NK-92 treated with Interleukin-12 subunit alpha and Interleukin-12 subunit beta, amount 100 ng/mL, for 24 hours (cell line): ENCODE results near the gene SSRP1.

Experiments used
- DNase-seq: peaks from one replicate; lab custom pipeline; 2025; lab: John Stamatoyannopoulos, UW

Gene SSRP1

DNA sequence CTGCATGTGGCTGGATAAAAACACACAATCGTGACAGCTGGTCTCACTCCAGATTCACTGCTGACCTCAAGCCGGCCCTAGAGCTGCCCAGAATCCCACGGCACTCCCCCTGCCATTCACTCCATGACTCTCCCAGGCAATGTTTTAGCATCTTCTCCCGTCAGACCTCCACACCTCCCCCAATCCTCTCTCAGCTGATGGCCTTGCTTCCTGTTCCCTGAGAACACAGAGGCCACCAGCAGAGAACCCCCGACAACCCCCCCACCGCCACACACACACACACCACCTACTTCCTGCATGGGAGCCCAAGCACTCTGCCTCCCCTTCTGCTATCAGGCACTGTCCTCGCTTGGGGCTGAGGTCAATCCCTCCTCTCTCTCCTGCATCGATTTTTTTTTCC, 20.2 kb downstream of the SSRP1 start:
- no peak for DNase-seq

DNA sequence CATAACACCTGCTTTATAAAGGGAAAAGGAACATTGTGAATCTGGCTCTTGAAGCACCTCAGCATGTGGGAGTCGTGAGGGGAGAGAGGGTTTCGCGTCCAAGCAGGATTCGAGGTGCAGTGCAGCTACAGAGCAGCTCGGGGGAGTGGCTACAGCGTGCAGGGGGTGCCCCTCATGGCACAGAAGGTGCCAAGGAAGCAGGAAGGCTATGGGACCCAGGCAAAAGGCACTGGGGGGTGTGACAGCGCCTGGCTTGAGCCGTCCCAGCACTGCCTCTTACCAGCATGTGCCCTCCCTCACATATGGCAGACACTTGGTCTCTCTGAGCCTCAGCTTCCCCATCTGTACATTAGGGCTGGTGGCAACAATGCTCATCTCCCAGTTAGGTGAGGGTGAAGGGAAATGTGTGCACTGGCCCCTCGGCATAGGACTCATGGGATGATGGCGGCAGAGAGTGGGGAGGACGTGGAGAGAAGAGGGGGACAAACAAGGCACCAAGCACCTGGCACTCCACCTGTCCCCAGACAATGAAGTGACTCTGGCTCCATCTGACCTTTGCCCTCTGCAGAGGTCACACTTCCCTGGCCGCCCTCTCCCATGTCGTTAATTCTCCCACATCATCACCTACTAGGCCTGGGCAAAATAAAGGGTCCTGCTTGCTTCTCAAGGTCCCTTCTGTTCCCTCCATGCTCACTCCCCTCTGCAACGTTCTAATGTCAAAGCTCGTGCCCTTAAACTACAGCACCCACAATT, 21.3 kb downstream of the SSRP1 start:
- no peak for DNase-seq

DNA sequence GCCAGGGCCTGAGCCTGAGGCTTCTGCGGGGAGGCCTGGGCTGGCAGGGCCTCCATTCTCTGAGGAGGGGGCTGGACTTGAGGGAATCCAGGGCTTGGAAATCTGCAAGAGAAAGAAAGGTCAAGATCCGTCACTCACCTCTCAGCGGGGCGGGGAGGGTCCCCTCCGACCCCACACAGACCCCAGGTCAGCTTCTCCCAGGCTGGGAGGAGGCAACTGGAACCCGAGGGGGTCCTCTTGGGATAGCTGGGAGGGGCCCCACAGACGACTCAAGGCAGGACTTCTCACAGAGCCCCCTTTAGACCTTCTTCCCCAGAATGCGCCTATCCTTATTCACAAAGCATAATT, 21.9 kb downstream of the SSRP1 start:
- DNase-seq: no peak

DNA sequence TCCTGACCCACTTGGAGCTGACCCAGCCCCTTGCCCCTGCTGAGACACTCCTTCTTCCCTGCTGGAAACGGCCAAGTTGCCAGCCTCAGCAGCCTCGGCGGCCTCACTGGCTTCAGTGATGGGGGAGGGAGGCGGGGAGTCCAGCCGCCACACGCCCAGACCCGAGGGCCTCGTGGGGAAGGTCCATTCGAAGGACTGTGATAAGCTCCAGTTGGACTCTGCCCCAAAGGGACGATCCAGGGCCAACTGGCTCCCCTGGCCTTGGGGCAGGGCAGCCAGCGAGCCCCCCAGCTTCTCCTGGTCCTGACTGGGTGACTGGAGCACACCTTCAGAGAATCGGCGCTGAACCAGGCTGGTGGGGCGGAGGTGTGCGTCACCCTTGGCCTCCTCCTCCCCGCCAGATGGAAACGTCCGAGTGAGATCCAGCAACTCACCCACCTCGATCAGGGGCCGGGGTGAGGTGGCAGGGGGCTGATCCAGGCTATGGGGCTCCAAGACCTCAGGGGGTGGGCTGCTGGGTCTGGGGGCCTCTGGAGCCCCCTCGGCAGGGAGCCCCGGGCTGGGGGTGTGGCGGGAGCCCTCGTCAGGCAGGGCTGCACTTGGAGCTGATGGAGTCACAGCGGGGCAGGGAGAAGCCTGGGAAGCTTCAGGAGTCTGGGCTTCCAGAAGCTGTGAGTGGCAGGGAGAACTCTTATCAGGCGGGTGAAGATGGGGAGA, 22.5 kb downstream of the SSRP1 start:
- no peak for DNase-seq

DNA sequence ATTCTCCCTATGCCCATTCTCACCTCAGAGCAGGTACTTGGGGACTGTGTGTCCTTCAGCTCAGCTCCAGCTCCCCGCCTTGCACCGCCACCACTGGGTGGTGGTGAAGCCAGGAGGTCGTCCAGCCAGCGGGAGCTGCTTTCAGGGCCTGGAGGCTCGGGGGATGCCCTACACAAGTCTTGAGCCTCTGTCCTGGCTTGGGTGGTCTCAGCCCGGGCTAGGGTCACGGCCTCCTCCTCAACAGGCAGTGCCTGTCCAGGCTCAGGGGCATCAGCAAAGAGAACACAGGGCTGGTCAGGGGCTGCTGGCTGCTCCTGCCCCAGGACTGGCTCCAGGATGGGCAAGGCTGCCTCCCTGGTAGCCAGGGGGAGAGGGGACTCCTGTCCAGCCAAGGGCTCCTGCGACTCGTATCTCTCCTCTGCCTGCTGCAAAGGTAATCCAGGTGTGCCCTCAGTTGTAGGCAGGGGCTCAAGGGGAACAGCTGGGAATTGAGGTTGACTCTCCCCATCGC, 23.1 kb downstream of the SSRP1 start:
- DNase-seq: no peak

DNA sequence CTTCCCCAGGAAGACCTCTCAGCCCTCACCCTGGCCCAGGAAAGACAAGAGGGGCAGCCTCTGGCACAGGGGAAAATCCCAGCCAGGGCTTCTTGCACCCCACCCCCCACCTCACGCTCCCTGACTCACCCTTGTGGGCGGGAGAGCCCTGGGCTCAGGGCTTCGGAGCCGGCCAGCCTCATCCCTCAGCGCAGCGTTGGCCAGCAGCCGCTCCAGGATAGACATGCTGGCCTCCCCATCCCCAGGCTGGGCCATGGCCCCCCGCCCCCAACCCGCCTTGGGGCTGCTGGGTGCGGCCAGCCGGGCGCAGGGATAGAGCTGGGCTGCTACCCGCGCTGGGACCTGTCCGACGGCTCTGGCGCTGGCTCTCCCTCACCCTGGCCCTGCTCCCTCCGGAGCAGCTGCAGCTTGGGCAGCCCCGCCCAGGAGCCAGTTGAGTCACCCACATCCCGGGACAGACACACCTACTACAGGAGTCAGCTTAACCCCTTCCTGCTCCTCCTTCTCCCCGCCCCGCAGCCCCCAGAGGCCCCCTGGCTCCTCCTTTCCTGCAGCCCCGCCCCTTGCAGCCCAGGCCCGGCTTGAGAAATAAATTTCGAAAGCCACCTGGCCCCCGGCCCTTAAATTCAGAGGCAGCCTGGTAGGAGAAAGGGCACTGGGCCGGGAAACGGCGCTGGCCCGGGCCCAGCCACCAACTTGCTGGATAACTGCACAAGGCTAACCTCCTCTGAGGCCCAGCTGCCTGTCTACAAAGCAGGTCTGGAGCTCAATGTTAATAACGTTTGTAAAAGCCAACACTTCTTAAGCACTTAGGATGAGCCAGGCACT, 24.4 kb downstream of the SSRP1 start:
- no peak for DNase-seq

DNA sequence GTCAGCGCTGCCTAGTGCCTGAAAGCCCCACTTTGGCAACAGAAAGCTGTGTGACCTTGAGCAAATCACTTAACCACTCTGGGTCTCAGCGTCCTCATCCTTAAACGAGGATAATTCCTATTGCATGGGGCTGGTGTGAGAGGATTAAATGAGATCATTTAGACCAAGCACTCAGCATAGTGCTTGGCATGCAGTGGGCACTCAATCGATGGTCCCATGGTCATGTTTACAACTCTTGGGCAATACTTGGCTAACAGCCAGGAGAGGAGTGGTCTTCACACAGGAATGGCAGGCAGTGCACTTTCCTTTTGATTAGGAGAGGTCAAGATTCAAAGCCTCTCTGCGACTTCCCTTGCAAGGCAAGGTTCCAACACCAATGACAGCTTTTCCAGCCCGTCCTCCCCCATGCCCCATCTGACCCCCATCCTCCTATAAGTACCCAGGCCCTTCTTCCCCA, 25.0 kb downstream of the SSRP1 start:
- no peak for DNase-seq

DNA sequence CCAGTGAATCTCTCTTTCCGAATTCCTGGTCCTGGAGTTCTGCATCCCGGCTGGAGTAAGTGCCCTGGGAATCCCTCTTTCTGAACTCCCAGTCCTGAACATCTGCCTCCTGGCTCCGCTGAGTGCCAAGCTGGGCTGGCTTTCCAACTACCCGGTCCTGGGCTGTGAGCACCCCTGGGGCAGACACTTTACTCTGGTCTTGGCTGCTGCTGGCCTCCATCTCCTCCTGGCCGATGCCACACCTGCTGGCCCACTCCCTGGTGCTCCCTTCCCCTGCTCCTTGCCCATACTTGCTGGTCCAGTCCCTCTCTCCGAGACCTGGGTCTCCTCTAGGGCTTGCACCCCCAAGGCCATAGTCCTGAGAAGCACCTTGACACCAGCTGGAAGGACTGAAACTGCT, 25.6 kb downstream of the SSRP1 start:
- DNase-seq: no peak

DNA sequence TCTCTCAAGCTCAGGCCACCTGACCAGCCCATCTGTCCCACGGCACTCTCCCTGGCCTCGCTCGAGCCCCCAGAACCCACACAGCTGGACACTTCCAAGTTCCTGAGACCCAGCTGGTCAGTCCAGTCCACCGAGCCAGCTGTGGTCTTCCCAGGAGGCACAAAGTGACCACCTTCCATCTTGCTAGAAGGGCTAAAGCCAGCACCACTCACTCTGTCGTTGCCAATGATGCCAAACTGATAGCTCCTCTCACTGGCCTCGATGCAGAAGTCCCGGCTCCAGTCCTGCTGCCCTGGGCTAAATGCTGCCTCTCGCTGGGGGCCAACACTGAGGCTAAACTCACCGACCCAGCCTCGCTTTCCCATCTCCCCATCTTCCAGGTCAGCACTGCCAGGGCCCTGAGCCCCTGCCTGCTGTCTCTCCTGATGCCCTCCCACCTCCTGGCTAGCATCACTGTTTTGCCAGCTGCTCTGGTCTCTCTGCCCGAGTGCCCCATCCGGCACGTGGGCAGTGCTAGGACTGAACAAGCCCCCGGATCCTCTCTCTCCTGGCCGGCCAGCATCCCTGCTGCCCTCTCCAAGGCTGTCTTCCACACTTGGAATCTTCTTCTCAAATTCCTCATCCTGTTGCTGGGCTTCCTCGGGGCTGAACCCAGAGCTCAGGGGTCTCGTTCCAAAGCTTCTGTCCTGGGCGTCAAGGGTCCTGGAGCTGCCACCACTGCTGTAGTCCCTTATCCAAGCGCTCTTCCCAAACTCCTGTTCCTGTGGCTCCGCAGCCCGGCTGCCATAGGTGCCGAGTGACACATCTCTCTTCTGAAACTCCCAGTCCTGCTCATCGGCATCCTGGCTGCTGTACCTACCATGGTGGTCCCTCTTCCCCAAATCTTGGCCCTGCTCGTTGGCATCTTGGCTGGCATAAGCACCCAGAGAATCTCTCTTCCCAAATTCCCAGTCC, 26.3 kb downstream of the SSRP1 start:
- DNase-seq: no peak

DNA sequence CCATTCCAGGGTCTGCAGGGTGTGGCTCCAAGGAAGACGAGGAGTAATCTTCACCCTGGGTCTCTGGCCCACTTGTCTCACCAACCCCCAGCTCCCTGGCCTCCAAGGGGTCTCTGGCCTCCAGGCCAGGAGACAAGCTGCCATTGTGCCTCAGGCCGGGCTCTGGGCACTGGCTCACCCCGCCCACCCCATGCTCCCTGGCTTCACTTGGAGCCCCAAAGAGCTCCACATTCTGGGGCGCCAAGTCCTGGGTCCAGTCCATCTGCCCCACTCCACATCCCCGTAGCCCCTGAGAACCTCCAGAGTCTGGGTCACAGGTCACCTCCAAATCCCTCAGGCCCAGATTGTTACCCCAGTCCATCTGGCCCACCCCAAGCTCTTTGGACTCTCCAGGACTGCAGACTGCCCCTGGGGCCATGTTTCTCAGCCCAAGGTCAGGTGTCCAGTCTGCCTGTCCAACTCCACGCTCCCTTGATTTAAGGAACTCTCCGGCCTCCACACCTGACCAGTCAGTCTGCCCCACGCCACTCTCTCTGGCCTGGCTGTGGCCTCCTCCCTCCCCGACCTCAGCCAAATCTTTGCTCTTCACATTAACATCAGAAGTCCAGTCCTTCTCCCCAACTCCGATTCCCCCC, 27.1 kb downstream of the SSRP1 start:
- DNase-seq: no peak

DNA sequence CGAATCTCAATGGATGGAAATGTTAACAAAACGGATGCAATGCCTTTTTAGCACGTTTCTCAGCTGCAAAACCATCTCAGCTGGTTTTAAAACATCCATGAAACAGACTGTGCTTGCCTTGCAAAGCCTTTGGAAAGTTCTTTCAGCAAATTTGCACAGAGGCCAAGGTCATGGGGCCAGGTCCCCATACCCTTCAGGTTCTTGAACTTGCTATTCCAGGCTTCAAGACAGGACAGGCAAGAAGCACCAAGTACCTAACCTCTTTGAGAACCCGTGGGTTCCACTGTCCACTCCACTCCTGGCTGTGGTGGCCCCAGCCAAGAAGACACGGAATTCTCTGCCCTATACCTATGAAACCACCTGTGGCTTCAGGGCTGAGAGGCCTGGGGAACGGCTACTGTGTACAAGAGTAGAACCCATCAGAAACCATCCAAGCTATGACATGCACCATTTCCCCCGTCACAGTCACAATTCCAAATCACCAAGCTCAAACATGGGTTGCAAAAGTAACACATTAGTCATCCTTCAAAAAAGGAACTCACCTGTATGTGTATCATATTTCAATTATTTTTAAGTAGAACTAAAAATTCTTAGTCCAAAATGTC, 27.9 kb downstream of the SSRP1 start:
- DNase-seq: no peak

DNA sequence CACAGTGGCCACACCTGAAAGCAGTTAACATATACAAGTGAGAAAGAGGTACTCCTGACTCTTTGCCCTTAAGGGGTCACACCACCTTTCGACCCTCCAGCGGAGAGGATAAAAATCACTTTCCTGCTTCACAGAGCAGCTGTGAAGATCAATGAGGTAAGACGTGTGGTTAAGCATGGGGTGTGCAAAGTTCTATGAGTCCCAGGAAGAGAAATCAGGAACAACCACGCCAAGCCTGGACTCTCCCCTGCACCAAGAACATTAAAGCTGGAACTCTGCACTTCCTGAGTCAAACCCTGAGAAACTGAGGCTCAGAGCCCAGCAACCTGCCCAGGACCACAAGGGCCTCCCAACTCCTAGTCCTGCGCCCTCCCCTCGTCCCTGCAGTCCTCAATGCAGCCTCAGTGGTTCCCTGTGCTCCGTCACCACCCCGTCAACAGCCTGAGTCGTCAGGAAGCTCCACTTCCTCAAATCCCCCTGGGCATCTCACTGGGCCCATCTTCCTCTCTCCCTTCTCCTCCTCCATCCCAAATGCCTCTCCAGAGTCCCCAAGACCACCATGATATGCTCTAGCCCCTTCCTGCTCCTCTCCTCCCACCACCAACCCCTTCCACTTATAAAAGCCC, 28.6 kb downstream of the SSRP1 start:
- no peak for DNase-seq

DNA sequence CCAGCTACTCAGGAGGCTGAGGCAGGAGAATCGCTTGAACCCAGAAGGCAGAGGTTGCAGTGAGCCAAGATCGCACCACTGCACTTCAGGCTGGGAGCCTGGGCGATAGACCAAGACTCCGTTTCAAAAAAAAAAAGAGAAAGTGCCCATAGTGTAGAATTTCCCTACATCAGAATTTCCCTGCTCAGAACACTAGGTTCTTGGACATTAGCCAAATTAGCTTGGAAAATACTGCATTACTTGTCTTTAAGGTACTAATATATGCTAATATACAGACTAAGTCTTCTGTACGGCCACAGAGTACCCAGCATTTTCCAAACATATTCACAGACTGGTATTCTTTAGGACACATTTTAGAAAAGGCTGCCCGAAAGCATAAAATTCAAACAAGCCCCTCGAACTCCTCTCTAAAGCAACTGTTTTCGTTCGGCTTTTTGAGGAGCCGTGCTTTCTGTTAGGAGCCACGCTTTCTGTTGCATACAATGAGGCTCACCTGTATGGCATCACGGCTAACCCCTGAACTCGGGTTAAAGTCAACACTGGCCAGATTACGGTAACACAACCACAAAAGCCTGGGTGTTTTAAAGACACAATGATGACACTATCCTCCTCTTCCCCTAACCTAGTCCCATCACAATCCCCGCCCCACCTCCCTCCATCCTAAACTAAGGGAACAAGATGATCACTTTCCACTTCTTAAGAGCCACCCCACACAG, 29.4 kb downstream of the SSRP1 start:
- no peak for DNase-seq

DNA sequence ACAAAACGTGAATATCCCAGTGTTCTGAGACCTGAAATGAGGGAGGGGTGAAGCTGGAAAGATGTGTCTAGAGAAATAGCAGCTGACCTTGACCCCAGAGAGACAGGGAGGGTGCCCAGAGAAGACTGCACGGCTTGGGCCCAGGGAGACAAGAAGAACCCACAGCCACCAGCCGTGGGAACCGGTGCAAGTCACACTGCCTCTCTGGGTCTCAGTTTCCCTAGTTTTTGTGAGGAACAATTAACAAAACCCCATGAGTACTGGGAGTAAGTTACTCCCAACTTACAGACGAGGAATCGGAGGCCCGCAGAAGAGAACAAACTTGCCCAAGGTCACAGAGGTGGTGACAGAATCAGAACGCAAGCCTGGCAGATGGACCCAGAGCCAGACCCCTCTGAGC, 30.2 kb downstream of the SSRP1 start:
- DNase-seq: no peak

DNA sequence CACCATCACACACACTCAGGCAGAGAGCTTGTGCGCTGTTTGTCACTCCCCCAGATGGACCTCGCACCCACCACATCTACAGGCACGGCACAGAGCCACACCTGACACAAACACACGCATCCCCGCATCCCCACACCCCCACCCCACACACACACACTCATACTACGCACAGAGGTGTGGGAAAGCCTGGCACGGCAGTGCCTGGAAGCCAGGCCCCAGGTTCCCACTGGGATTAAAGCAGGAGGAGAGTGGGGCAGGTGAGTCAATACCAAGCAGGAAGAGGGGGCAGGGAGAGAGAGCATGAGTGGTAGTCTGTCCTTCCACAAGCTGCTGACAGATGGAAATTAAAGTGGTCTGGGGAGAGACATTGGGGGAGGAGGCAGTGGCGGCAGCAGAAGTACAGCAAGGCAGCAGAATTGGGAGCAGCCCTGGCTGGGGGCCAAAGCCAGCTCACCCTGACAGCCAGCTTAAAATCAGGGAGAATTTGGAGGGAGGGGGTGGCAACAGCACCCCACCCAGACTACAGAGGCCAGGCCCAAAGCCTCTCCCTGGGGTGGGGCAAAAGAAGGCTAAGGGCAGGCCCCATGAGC, 31.6 kb downstream of the SSRP1 start:
- DNase-seq: no peak

DNA sequence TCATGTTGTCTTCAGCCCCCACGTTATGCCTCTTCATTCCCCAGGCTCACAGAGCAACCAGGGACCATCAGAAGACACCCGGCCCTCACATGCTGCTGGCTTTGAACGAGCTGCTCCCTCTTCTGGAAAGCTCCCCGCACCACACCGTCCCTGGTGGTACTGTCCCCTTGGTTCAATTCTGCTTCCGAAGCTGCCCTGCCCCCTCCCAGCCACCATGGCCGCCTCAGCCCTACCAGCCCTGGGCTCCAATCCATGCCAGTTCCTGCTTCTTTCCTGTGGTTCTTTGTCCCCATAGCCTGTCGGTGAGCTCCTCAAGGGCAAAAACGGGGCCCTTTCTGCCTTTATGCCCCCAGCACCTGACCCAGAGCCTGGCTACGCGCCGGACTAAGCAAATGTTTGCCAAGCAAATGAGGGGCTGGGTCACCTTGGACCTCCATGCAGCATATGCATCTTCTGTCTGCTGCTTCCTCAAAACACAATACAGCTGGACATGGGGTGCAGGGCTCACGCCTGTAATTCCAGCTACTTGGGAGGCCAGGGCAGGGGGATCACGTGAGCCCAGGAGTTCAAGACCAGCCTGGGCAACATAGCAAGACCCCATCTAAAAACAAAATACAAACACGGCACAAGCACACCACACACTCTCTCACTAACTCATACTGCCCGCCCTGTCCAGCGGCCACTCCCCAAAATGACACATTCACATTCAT, 32.3 kb downstream of the SSRP1 start:
- no peak for DNase-seq

DNA sequence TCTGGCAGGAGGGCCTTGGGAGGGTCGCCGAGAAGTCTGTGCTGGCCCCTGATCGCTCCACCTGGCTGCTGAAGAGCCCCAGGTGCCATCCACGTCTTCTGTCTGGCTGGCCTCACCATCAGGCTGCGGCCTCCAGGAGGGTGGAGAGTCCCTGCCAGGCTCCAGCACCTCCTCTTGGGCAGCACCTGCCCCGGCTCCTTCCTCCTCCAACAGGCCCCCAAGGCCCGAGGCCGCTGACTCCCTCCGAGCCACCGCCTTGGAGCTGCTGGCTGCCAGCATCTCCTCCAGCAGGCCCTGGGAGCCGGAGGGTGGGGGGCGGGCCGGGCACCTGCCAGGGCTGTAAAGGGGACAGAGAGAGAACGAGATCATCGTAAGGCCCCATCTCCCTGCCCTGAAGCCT, 33.2 kb downstream of the SSRP1 start:
- no peak for DNase-seq

DNA sequence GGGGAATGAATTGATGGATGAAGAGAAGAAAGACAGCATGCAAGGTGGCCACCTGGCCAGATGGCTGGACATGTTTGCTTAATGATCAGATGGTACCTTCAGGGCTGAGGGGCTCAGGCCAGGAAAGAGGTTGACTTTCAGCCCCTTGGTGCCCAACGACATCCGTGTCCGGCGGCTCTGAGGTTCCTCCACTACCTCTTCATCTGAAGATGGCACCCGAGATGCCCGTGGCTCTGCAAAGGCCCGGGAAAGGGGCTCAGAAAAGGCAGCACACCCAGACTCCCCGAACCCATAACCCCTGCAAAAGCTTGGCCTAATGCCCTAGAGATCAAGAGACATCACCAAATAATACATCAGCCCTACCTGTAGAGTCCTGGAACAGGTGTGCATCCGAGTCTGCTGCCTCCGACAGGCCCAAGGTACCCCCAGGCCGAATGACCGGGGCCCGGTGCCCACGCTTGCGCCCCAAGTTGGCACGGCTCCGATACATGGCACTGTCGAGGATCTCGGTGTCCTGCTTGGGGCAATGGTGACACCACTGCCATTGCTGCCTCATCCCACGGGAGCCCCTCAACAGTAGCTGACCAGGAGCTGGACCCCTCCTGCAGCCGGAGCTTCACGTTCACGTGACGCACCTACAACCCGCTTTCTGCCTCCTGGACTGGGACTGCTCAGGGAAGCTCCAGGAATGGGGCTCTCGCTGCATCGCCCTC, 33.8 kb downstream of the SSRP1 start:
- DNase-seq: no peak
